B cell (primary cell): ENCODE data around the gene ELOB. TPM values are rescaled to one million over a fixed set of nuclear protein-coding genes. Genes with fewer than 3 reads are reported as not detected.

ENCODE experiments used
- ATAC-seq: fragments of 200-7000 bp; cut with Tn5 transposase; one replicate; pipeline ENCODE4 v1.10.0; 2021; ENCODE audit warnings: low read depth, mild to moderate bottlenecking, moderate number of reproducible peaks, moderate library complexity
- CTCF ChIA-PET: fragments of 350-600 bp; sonication (Branson Sonifier 250); formaldehyde crosslinking; loops from one replicate; lab custom pipeline; 2021; ENCODE audit warnings: antibody characterized with exemption, inconsistent platforms; lab: Charles Lee
- POLR2A ChIA-PET: fragments of 350-600 bp; sonication (Branson Sonifier 250); formaldehyde crosslinking; loops from one replicate; lab custom pipeline; 2021; ENCODE audit warnings: antibody characterized with exemption; lab: Charles Lee
- DNase-seq: peaks from one replicate; pipeline ENCODE4 v3.0.0; 2013
- H2AFZ ChIP-seq: 2 replicates; pipeline ENCODE4 v1.6.1; 2012; ENCODE audit warnings: mild to moderate bottlenecking, low read depth, low read length; ENCODE audit not compliant: insufficient read depth, poor library complexity, severe bottlenecking
- H3K27ac ChIP-seq, 2 donors: 1 replicate in 1 of 2; 2 replicates in 1 of 2; pipeline ENCODE4 v1.5.1; 2012 to 2013; ENCODE audit warnings: low read length in 2 of 2, mild to moderate bottlenecking in 2 of 2, moderate library complexity in 1 of 2
- H3K27me3 ChIP-seq, 4 experiments: fragments of 200-600 bp in 1 of 4; sonication (generic) in 1 of 4; replicated peaks in 1 of 4; 1 replicate in 2 of 4; 2 replicates in 2 of 4; pipeline versions ENCODE4 v1.6.1 to v1.7.0; 2013 to 2016; ENCODE audit warnings: low read length in 3 of 4, mild to moderate bottlenecking in 2 of 4, mixed read lengths in 1 of 4, moderate library complexity in 1 of 4; ENCODE audit not compliant: insufficient read depth in 4 of 4, control insufficient read depth in 3 of 4; ENCODE audit errors: control extremely low read depth in 1 of 4
- H3K36me3 ChIP-seq, 2 experiments: replicated peaks in 1 of 2; 1 replicate in 1 of 2; 2 replicates in 1 of 2; pipeline versions ENCODE4 v1.6.1 to v1.7.1; 2013; ENCODE audit warnings: low read length in 1 of 2; ENCODE audit not compliant: insufficient read depth in 2 of 2, control insufficient read depth in 1 of 2; ENCODE audit errors: control extremely low read depth in 1 of 2, extremely low read depth in 1 of 2
- H3K4me1 ChIP-seq, 2 donors: fragments of 200-600 bp in 1 of 2; sonication (generic) in 1 of 2; 1 replicate in 1 of 2; 2 replicates in 1 of 2; pipeline versions ENCODE4 v1.5.1 to v1.6.1; 2013 to 2017; ENCODE audit warnings: low read length in 2 of 2; ENCODE audit not compliant: control insufficient read depth in 2 of 2, insufficient read depth in 2 of 2
- H3K4me2 ChIP-seq: replicated peaks from 2 replicates; pipeline ENCODE3; 2012; ENCODE audit warnings: mild to moderate bottlenecking, low read depth, low read length; ENCODE audit not compliant: poor library complexity, severe bottlenecking
- H3K4me3 ChIP-seq, 5 experiments: fragments of 200-600 bp in 1 of 5; sonication (generic) in 1 of 5; 1 replicate in 3 of 5; 2 replicates in 2 of 5; pipeline versions ENCODE4 v1.5.1 to v1.7.0; 2011 to 2016; ENCODE audit warnings: low read length in 4 of 5, mild to moderate bottlenecking in 4 of 5, low read depth in 2 of 5, control low read depth in 1 of 5, moderate library complexity in 1 of 5; ENCODE audit not compliant: insufficient read depth in 1 of 5; ENCODE audit errors: control extremely low read depth in 1 of 5, extremely low read depth in 1 of 5
- H3K79me2 ChIP-seq: fragments of 200-600 bp; sonication (generic); one replicate; pipeline ENCODE4 v1.6.0; 2016; ENCODE audit warnings: low read length; ENCODE audit not compliant: control insufficient read depth, insufficient read depth
- H3K9ac ChIP-seq: fragments of 200-600 bp; sonication (generic); 2 replicates; pipeline ENCODE4 v1.6.1; 2017; ENCODE audit warnings: mild to moderate bottlenecking, low read length, moderate library complexity
- H3K9me3 ChIP-seq, 3 donors: one replicate each; pipeline versions ENCODE4 v1.6.1 to v1.7.1; 2013; ENCODE audit warnings: low read length in 2 of 3; ENCODE audit not compliant: control insufficient read depth in 2 of 3, insufficient read depth in 1 of 3; ENCODE audit errors: control extremely low read depth in 1 of 3
- H4K20me1 ChIP-seq: 2 replicates; pipeline ENCODE4 v1.6.0; 2012; ENCODE audit warnings: mild to moderate bottlenecking, low read length; ENCODE audit not compliant: insufficient read depth, control insufficient read depth, poor library complexity, severe bottlenecking
- H3K27ac Mint-ChIP-seq: one replicate; pipeline ENCODE4 v1.8.0; 2021; ENCODE audit warnings: mixed read lengths
- H3K27me3 Mint-ChIP-seq: one replicate; pipeline ENCODE4 v1.8.0; 2021; ENCODE audit warnings: mixed read lengths
- H3K4me1 Mint-ChIP-seq: one replicate; pipeline ENCODE4 v1.8.0; 2021; ENCODE audit warnings: mixed read lengths
- H3K4me3 Mint-ChIP-seq: one replicate; pipeline ENCODE4 v1.8.0; 2021; ENCODE audit warnings: mixed read lengths
- H3K9me3 Mint-ChIP-seq: one replicate; pipeline ENCODE4 v1.8.0; 2022; ENCODE audit warnings: mixed read lengths; ENCODE audit not compliant: insufficient read depth
- CTCF ChIP-seq: fragments of 200-600 bp; IDR thresholded peaks from one replicate; pipeline ENCODE4 v1.8.0; 2022; ENCODE audit warnings: antibody characterized with exemption, mild to moderate bottlenecking
- EZH2 ChIP-seq: IDR thresholded peaks from 2 replicates; pipeline ENCODE4 v1.6.1; 2012; ENCODE audit warnings: borderline replicate concordance, low read depth, mild to moderate bottlenecking, moderate library complexity, low read length; ENCODE audit not compliant: insufficient read depth, poor library complexity, severe bottlenecking
- WGBS: methylation state at CpG from one replicate; pipeline ENCODE4 v1.1.5; 2013; ENCODE audit warnings: missing lambda C conversion rate; ENCODE audit not compliant: insufficient coverage; 5-methylcytosine and 5-hydroxymethylcytosine counted together
- intact Hi-C: fragments of 100-400 bp; cut with micrococcal nuclease; formaldehyde crosslinking; loops from one replicate; pipeline ENCODE4 v1.10.0; 2022
- polyA plus RNA-seq: library from polyadenylated mRNA; depleted of rRNA; stranded (reverse); fragments of >200 nt; gene quantifications from 2 replicates; pipeline ENCODE4 v1.2.3, GENCODE V29; 2012
- total RNA-seq, 2 donors: library from RNA; stranded (reverse); fragments of 120-200 nt in 1 of 2; gene quantifications; 1 replicate in 1 of 2; 2 replicates in 1 of 2; pipeline versions ENCODE4 v1.2.3 to v1.2.4, GENCODE V29; 2013 to 2022

ELOB gene
- total and polyA plus RNA-seq, 2 donors (not counting 1 experiment from before 2014, with no cell fraction given), result 93.1 to 136 TPM

- Histone ChIP-seq H3K27me3 (peaks cover 0 to 14% (median 2%) of the 10 kb centered on the region in 4 experiments), H3K27ac (no peak overlapping the region), H3K36me3 (no peaks in the 10 kb centered on the region), H3K9me3 (no peaks in the 10 kb centered on the region), H3K79me2 (no peaks in the 10 kb centered on the region), H3K4me3 (no peak overlapping the region), H3K9ac (no peak overlapping the region), H2AFZ (no peak overlapping the region), H3K4me2 (no peak overlapping the region), H4K20me1 (no peaks in the 10 kb centered on the region), H3K4me1 (no peaks in the 10 kb centered on the region)
- no peak for DNase-seq
- TF ChIP-seq EZH2 (no peak), CTCF (no peak)
- intact Hi-C loops, result no loop called here
- CTCF ChIA-PET, result interaction anchor here (0.7 to 1.5 kb wide), 2 partner anchors 13 to 1517 kb away, joined by 3 to 5 read pairs; no protein-coding TSS in a partner anchor
- H3K27ac Mint-ChIP-seq, result no peak overlapping the region
- H3K9me3 Mint-ChIP-seq, result peaks cover 5% of the 10 kb centered on the region
- H3K4me1 Mint-ChIP-seq, result no peaks in the 10 kb centered on the region
- POLR2A ChIA-PET, result no interaction called here
- ATAC-seq, result no peak
- no peak overlapping the region for H3K4me3 Mint-ChIP-seq
- WGBS, result 75% methylated on average over 6 of the region's 6 CpGs
- peaks cover 46% of the 10 kb centered on the region for H3K27me3 Mint-ChIP-seq
Measured at GRCh38 chr16:2810651-2811050, 33.6 kb upstream of the ELOB start.

- Histone ChIP-seq H3K4me1 (no peaks in the 10 kb centered on the region), H3K27me3 (peaks cover 0 to 21% (median 8%) of the 10 kb centered on the region in 4 experiments), H3K4me2 (no peak overlapping the region), H3K36me3 (no peaks in the 10 kb centered on the region), H3K4me3 (no peak overlapping the region), H3K9me3 (peaks cover 0 to 8% (median 2%) of the 10 kb centered on the region in 3 donors), H3K79me2 (no peaks in the 10 kb centered on the region), H3K27ac (no peak overlapping the region), H3K9ac (no peak overlapping the region), H2AFZ (no peak overlapping the region), H4K20me1 (no peaks in the 10 kb centered on the region)
- Mint-ChIP-seq H3K4me3 (no peak overlapping the region), H3K27ac (no peak overlapping the region), H3K27me3 (peaks cover 52% of the 10 kb centered on the region), H3K4me1 (no peaks in the 10 kb centered on the region), H3K9me3 (peaks cover 5% of the 10 kb centered on the region)
- POLR2A ChIA-PET, result no interaction called here
- no peak for ATAC-seq
- TF ChIP-seq CTCF (no peak), EZH2 (no peak)
- intact Hi-C loops, result no loop called here
- CTCF ChIA-PET, result no interaction called here
- no peak for DNase-seq
- no CpG with 5 or more reads among the region's 3 CpGs for WGBS
Measured at GRCh38 chr16:2809149-2809760, 32.2 kb upstream of the ELOB start.
